LNCaP clone FGC (cell line): Measurements from ENCODE around the gene HMOX1.

Experiments
- DNase-seq: peaks from one replicate; pipeline ENCODE4 v3.0.0-alpha.2; 2011; ENCODE audit warnings: low read depth
- H3K4me3 ChIP-seq: 2 replicates; pipeline ENCODE4 v1.5.1; 2011; ENCODE audit warnings: mild to moderate bottlenecking, low read depth, low read length, control low read depth
- CTCF ChIP-seq: IDR thresholded peaks from 2 replicates; pipeline ENCODE4 v1.5.1; 2012; ENCODE audit warnings: mild to moderate bottlenecking; ENCODE audit not compliant: control insufficient read depth, insufficient read depth; ENCODE audit errors: extremely low read depth

HMOX1 gene

GRCh38 chr22:35337932-35338331, 43.0 kb upstream of the HMOX1 start:
- DNase-seq = no peak
- no peak overlapping the region for H3K4me3 ChIP-seq
- no peak for TF ChIP-seq CTCF

GRCh38 chr22:35341090-35341874, 39.6 kb upstream of the HMOX1 start:
- TF ChIP-seq CTCF = no peak
- no peak for DNase-seq
- H3K4me3 ChIP-seq = no peak overlapping the region

- TF ChIP-seq CTCF = no peak
- DNase-seq = no peak
- no peak overlapping the region for H3K4me3 ChIP-seq
These were observed 38.5 kb upstream of the HMOX1 start for GRCh38 chr22:35342390-35342789.

- no peak for TF ChIP-seq CTCF
- no peak for DNase-seq
These were observed 37.0 kb upstream of the HMOX1 start for GRCh38 chr22:35343664-35344550.

GRCh38 chr22:35344956-35345690, 35.8 kb upstream of the HMOX1 start:
- DNase-seq = no peak
- no peak overlapping the region for H3K4me3 ChIP-seq
- no peak for TF ChIP-seq CTCF

More at GRCh38 chr22:35343664-35344550, 37.0 kb upstream of the HMOX1 start:
- no peak overlapping the region for H3K4me3 ChIP-seq

GRCh38 chr22:35345808-35346505, 34.9 kb upstream of the HMOX1 start:
- no peak overlapping the region for H3K4me3 ChIP-seq
- no peak for TF ChIP-seq CTCF
- DNase-seq = no peak
